A204.1 (cell line): Measurements from ENCODE around the gene DLG3.

Experiments used
- FAIRE-seq: peaks from 2 replicates; lab custom pipeline; 2012; peaks lifted over from hg19 to GRCh38; lab: Jason Lieb, UNC

The DLG3 gene

DNA sequence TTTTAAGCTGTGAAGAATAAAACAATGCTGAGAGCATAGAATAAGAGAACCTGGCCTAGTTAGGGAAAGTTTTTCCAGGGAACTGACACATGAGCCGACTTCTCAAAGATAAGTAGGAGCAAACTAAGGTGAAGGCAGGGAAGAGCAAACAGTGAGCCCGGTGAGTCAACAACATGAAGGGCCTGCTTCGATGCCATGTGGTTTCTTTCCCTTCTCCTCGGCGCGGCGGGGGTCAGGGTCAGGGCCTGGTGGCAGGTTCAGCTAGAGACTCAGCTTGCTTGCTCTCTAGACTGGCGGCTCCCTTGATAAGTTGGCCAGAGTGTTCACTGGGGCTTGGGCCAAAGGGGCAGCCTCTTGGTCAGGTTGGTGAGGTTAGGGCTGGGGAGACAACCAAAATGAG is 81.1 kb downstream of the DLG3 start:
- FAIRE-seq = no peak

DNA sequence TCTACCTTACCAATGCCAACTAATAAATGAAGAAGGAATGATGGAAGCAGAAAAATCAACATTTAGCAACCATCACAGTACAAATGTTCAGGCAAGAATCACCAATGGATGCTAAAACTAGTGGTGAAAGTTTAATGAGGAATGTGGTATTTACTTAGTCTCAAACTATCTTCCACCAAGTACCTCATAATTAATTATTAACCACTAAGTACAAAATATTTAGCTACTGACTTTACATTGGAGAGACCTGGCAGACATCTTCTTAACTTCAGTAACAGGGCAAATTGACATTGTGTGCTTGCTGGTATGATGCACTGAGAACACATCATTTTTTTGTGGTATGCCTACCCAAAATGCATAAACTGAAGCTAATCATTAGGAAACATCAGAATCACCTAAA is 82.4 kb downstream of the DLG3 start:
- no peak for FAIRE-seq

DNA sequence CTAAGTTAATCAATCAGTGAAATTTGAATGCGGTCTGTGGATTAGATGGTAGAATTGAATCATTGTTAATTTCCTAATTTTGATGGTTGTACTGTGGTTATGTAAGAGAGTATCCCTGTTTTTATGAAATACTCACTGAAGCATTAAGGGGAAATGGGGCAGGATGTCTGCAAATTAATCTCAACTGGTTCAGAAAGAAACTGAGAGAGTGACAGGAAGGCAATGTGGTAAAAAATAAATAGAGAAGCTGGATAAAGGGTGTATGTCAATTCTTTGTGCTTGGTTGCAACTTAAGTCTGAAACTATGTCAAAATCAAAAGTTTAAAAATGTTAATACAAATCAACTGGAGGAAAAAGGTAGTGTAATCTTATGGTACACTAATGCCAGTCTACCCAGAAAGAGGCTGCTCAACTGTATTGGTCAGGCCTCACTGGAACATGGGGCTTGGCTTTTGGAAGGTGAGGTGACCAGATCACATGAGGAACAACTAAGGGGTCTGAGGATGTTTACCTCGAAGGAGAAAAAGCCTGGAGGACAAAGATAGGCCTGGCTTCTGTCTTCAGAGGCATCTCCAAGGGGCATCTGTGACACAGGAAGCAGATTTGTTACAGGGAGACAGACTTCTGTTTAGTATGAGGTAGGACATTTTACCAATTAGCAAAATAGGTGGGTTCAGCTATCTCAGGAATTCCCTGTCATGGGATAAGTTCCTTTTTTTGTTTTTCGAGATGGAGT is 83.1 kb downstream of the DLG3 start:
- no peak for FAIRE-seq

DNA sequence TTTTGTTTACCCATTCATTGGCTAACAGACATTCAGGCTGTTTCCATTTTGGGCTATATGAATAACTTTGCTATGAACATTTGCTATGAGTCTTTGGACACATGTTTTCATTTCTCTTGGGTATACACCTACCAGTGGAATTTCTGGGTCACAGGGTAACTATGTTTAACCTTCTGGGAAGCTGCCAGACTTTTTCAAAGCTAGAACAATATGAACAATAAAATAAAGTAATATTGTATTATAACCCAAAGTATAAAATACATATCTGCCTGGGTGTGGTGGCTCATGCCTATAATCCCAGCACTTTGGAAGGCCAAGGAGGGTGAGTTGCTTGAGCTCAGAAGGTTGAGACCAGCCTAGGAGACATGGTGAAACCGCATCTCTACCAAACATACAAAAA is 90.6 kb downstream of the DLG3 start:
- FAIRE-seq = no peak

DNA sequence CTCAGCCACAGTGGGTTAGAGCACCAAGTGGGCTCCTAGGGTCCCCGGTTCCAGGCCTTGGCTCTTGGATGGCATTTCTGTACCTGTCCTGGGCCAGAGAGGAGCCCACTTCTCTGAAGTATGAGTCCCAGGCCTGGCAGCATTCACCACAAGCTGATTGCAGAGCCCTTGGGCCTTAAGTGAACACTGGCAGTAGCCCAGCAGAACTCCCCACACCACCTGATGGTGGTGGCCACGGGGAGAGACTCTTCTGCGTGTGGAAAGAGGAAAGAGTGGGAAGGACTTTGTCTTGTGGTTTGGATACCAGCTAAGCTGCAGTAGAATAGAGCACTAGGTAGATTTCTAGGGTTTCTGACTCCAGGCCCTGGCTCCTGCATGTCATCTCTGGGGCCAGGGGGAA is 104.8 kb downstream of the DLG3 start:
- no peak for FAIRE-seq

DNA sequence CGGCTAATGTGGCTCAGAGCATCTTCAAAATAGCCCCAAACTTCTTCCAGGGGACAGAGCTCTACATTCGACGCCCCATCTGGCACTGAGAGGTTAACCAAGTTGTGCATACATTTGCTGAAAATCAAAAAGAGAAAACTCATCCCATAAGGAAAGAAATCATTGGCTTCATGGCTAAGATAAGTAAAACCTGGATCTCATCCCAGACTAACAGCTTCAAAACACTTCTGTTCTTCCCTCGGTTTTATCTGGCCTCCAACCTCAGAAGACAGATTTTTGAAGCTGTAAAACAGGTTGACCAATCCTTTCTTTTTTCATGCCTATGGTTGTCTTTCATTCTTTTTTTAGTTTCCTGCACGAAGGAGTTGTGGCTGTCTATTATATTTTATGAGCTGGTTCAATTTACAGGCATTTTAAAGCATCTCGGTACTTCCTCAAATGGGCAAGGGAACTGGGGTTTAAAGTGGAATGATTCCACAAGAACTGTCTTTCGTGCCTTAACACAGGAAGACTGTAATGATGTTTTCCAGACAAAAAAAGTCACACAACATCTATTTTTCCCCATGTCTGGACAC is 107.6 kb downstream of the DLG3 start:
- no peak for FAIRE-seq

DNA sequence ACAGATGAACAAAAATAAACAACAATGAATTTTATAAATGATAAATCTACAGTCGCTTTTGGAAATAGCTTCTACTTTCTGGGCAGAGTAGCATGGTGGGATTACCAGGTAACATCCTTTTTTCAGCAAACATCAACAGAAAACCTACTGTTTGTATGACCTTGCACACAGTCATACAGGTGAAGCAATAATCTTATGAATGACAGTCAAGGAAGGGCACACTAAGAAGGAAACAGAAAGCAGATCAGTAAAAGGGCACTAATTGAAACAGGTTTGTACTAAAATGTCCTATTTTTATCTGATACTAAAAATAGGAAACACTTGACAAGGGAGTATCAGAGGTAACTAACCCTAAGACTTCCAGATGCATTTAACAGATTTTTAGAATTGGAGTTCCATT is 108.9 kb downstream of the DLG3 start:
- FAIRE-seq = no peak

DNA sequence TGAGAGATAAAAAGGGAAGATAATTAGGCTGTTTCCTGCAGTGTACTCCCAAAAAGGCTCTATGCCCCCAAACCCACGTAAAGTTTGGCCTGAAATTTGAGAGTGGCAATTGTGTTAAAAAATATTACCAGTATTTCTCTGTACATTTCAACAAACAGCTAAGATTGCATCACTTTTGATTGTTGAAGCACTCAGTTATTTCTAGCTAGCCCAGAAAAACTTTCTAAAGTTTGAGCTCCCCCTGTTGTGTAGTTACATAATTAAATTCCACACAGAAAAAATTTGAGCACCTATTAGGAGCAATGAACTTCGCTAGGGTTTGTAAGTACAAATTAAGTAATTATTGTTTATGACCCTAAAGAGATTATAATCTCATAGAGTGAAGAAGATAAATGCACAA is 109.4 kb downstream of the DLG3 start:
- FAIRE-seq = no peak

DNA sequence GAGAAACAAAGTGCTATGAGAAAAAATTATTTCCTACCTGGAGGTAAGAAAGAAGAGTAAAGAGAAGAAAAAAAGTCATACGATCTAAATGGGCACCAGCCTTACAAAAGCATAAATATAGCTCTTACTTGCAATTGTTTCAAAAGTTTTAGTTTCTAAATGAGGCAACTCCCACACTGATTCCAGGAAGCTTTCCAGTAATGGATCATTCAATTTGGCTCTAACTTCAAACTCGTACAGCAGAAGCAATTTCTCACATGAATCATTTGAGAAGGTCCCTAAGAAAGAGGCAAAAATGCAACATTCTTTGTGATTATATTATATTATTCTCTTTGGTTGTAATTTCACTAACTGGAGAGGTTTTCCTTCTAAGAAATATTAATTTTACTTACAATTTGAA is 109.9 kb downstream of the DLG3 start:
- FAIRE-seq = no peak

DNA sequence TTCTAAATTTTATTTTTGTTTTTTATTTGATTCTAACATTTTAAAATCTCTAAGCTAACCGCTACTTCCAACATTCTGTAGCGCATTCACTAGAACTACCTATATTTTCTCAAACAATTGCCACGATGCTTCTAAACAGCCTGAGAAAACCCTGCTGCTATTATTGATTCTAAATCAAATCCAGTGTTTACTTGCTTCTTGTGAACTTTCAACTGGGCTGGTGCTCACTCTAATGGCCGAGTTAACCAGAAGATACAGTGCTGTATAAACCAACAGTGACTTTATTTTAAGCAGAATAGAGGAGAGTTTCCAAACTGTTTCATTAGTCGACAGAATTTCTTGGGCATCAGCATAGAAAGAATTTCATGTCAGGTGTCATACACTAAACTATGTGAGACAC is 110.3 kb downstream of the DLG3 start:
- FAIRE-seq = no peak
